Measurements from ENCODE around the gene TMEM154.
"Not testable (repeated sequence)": the region's sequence is repeated elsewhere in the genome, so short reads cannot be mapped to it uniquely, and the experiment has no call there.

TMEM154 gene

DNA sequence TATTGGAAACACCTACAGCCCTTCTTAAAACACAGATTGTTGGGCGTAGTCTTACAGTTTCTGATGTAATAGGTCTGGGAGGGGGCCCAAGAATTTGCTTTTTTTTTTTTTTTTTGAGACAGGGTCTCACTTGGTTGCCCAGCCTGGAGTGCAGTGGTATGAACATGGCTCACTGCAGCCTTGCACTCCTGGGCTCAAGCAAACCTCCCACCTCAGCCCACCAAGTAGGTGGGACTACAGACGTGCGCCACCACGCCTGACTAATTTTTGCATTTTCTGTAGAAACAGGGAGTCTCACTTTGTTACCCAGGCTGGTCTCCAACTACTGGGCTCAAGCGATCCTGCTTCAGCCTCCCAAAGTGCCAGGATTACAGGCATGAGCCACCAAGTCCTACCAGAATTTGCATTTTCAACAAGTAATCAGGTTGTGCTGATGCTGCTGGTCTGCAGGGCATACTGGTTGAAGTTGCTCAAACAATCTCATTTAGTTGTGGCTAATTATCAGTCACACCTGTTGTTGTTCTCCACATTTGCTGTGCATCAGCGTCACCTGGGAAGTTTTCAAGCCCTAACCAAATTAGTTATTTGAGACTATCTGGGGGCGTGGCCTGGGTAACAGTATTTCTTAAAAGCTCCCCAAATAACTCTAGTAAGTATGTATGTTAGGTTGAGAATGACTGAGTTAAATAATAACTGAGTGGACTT lies 14.0 kb downstream of the TMEM154 start:
- DNase-seq (ENCODE audit: low read depth): no peak

DNA sequence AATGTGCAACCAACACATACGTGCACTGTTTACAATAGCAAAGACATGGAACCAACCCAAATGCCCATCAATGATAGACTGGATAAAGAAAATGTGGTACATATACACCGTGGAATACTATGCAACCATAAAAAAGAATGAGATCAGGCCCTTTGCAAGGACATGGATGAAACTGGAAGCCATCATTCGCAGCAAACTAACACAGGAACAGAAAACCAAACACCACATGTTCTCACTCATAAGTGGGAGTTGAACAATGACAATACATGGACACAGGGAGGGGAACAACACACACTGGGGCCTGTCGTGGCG lies 15.8 kb downstream of the TMEM154 start:
- not testable (repeated sequence) for DNase-seq (ENCODE audit: low read depth)

DNA sequence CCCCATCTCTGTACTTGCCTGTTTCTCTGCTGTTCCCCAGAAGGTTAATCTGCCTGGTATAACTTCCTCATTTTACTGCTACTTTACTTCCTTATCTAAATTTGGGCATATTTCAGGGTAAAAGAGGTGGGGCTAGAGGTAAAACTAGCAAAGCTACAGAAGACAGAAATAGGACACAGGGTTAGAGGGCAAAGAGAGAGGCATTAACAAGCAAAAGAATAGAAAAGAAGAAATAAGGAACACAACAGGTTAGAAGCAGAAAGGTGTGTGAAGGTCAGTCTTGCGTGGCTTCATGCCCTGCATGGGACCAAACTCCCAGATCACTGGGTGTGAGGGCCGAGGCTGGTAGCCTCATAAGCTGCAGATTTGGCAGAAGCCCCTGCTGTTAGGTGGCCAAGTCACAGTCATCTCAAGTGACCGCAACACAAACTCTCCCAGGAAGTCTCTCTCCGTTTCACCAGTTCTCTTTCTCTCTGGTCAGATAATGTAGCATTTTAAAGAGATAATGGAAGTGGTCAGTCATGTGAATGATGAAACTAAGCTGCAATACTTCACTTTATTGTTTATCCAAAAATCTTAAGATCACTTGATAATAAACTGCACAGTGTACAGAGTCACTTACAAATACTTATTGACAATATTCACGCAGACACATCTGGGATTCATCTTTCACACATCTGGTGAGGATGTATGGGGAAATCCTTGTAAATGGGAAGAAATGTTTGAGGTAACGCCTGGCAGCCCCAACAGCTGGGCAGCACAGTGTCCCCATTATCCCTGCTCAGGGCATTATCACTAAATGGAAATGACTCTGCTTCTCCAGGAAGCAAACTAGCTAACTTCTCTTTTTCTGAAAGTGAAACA lies 16.4 kb downstream of the TMEM154 start:
- DNase-seq (ENCODE audit: low read depth): no peak

DNA sequence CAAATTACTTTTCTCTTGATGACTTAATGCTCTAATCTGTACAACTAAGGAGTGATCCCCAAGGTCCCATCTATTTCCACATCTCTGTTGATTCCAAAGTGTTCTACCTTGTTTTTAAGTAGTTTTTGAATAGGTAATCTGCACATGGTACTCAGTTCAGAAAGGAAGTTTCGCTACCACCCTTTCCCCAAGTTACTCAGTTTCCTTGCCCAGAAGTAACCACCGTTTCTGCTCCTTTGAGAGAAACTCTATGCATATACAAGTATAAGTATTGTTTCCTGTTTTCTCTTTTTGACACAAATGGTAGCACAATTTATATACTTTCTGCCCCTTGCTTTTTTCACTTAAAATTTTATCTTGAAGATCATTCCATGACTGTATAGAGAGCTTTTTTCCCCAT lies 18.1 kb downstream of the TMEM154 start:
- DNase-seq (ENCODE audit: low read depth): no peak

DNA sequence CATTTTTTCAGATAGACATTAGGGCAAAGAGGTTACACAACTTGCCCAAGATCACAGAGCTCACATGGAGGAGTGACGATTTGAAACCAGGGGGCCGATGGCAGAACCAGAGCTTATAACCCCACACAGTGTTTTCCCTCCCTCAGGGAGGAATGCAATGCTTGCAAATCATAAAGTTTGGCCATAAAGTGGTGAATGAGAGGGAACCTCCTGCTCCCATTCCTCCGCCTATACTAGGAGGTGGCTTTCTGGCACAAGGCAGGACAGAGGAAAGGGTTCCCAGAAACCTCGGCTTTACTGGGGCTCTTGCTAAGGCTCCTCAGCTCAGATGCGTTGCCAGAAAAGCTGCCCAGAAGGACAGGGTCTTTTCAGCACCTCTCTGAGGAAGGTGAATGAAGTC lies 19.3 kb downstream of the TMEM154 start:
- DNase-seq (ENCODE audit: low read depth): no peak

DNA sequence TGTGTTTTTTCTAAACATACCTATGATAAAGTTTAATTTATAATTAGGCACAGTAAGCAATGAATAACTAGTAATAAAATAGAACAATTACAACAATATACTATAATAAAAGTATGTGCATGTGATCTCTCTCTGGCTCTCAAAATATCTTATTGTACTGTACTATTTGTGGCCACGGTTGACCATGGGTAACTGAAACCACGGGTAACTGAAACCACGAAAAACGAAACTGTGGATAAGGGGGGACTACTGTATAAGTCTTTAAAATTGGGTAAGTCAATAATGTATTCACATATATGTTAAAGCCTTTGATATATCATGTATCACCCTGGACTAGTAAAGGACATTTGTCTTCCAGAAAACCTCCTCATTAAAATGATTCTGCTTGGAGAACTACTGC lies 20.0 kb downstream of the TMEM154 start:
- no peak for DNase-seq (ENCODE audit: low read depth)

DNA sequence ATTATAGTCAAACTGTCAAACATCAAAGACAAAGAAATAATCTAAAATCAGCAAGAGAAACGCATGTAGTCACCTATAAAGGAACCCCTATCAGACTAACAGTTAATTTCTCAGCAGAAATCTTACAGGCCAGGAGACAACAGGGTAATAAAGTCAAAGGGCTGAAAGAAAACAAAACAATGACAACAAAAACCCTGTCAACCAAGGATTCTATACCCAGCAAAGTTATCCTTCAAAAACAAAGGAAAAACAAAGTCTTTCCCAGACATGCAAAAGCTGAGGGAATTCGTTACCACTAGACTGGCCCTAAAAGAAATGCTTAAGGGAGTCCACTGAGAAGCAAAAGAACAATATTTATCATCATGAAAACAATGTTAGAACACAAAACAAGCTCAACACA lies 22.1 kb downstream of the TMEM154 start:
- DNase-seq (ENCODE audit: low read depth): no peak

DNA sequence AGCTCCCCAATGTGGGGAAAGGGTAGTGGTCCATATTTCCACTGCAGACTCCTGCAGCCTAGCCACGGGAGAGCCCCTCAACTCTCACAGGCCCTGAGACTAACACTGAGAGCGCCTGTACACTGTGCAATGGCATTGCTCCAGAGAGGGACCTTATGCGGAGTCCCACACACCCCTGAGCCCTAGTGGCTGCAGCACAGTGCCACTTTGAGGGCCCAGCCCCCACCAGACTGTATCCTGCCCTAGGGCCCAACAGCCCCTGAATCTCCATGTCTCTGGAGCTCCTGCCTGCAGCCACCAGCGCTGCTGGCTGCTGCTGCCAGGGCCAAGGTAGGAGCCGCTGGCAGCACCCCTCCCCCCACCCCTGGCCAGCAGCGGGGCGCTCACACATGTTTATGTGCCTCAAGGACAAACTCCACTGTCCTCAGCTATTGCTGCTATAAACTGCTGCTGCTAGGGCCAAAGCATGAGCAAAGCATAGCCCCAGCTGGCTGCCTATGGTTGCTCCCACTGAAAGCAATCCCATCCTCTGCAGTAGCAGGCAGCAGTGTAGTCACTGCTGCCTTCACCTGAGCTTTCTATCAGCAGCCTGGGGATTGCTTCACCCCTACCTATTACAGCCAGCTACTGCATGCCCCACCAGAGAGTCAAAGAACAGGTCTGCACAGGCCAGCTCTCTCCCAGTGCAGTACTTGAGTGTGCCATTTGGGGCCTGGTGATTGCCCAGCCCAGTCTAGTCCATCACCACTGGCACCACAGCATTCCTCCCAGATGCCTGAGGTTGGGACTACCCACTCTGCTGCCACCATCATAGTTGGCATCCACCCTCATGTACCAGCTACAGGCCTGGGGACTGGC lies 24.3 kb downstream of the TMEM154 start:
- no peak for DNase-seq (ENCODE audit: low read depth)

DNA sequence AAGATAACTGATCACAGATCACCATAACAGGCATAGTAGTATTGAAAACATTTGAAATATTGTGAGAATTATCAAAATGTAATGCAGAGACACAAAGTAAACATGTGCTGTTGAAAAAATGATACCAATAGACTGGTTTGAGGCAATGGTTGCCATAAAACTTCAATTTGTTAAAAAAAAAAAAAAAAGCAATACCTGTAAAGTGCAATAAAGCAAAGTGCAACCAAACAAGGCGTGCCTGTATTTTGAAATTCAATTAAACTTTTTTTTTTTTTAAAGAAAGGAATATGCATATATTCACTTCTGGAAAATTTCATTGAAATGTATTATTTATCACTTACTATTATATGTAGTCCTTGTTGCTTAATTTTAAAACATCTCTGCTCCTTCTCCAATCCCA lies 27.7 kb downstream of the TMEM154 start:
- no peak for DNase-seq (ENCODE audit: low read depth)

DNA sequence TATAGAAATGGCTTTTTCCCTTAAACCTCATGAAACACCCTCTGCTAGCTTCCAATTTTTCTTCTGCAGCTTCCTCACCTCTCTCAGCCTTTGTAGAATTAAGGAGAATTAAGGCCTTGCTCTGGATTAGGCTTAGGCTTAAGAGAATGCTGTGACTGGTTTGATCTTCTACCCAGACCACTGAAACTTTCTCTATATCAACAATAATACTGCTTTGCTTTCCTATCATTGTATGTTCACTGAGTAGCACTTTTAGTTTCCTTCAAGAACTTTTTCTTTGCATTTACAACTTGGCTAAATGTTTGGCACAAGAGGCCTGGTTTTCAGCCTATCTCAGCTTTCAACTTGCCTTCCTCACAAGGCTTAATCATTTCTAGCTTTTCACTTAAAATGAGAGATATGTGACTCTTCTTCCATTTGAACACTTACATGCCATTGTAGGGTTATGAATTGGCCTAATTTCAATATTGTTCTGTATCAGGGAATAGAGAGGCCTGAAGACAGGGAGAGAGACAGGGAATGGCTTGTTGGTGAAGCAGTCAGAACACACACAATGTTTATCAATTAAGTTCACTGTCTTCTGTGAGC lies 28.2 kb downstream of the TMEM154 start:
- DNase-seq (ENCODE audit: low read depth): no peak

DNA sequence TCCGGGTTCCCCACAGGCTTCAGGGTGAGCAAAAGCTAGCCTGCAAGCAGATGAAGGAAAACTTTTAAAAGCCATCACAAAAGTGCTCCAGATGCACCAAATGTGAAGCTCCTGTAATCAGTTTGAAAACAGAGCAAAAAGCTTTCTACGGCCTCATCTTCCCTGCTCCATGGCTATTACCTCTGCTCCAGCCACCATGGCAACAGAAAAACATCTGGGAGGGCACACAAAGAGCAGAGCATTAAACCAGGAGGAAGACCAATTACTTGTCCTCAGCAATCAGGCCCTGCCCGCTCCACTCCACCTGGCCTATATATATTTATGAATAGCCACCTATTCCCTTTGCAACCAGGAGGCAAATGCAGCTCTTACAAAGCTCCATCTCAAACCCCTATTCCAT lies 33.6 kb downstream of the TMEM154 start:
- no peak for DNase-seq (ENCODE audit: low read depth)

DNA sequence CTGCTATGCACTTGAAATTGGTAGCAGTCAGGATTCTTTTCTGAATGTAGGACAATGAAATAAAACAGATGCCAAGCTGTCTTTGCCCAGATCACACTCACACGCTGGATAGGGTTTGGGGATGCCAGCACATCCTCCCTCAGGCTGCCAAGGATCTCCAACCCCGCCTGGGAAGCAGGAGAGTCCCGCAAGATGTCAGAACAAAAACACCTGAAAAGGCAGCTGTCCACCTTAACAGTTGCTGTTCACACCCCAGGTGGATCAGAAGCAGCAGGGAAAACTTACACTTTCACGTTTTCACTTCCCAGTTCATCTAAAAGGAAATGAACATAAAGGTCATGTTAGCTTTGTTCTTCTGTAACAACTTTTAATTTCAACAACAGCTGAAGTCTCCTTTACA lies 35.7 kb downstream of the TMEM154 start:
- no peak for DNase-seq (ENCODE audit: low read depth)

DNA sequence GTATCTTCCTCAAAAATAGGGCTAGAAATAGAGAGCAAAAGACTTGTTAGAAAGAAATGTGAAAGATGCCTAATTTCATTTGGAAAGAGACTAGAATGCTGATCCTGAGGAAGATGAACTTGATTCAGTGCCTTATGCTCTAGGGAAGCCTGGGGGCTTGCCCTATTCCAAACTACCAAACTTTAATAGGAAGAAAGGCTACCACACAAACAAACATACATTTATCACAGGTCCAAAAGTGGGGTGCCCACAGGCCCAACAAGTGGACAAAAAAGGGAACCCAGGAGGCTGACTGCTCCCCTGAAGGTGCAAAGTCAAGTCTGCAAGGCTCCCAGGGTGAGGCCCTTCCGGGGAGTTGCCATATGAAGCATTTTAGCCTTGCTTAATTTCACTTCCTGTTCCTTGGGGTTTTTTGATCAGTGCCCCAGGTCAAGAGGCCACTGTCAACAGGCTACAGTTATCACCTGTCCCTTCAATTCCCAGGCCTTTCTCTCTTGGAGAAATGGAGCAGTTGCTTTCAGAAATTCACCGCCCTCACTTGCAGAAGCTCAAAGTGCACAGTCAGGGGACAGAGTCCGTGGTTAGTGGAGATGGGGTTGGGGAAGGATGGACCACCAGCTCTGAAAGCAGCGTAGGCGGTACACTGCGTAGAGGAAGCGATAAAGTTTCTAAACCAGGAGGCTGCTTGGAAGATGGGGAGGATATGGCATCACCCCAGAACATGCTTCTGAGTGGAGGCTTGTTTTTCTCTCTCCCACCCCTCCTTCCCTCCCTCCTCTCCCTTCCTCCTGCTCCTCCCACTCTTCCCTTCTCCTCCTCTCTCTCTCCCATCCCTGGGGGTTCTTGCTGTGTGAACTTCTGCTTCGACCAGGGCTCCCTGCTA lies 36.4 kb downstream of the TMEM154 start:
- no peak for DNase-seq (ENCODE audit: low read depth)

DNA sequence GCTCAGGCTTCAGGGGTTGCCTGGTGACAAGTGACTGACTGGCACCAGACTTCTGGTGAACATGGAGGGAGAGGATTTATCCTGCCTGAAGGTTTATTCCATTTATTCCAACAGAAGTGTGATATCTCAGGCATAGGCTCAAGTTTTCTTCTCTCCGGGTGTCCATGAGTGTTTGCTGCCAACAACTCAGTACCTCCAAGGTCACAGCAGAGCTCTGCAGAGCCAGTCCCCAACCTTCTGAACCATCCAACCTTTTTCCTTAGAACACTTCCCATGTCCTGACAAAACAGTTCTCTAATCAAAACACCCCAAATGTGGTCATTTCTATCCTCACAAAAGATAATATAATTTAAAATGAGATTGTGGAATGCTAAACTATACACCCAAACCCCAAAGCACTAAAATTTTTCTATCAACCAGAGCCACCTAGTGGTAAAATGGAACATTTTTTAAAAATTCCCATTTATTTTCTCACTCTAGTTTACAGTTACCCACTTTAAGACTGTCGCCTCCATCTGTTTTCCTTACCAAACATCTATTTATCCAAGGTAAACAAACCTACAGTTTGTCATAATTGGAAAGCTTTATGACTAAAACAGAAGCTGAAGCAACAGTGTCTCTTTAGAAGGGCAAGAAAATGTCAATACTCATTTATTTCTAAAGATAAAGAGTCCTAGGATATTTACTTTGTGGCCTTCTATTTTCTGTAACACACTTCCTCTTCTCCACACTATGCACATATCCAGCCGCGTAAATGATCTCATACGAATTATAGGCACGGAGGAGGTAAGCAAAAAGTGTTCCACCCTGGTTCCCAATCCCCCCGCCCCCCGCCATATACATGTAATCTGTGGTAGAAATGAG lies 39.5 kb downstream of the TMEM154 start:
- DNase-seq (ENCODE audit: low read depth): no peak

DNA sequence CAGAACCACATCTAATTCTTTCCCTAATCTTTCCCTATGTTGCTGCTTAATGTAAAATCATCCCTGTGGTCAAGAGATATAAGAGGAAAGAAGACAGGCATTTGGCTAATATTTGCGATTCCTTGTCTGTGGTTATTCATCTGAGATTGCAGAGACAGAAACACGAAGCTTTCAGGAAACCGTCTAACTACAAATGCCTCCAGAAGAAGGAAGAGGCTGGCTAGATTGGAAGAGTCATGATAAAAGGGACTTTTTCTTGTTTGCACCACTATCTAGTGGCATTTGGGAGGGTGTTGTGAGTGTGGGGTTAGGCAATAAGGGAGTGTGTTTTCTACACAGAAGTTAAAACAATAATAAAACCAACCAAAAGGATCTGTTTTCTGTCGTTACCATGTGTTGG lies 43.9 kb downstream of the TMEM154 start:
- no peak for DNase-seq (ENCODE audit: low read depth)

DNA sequence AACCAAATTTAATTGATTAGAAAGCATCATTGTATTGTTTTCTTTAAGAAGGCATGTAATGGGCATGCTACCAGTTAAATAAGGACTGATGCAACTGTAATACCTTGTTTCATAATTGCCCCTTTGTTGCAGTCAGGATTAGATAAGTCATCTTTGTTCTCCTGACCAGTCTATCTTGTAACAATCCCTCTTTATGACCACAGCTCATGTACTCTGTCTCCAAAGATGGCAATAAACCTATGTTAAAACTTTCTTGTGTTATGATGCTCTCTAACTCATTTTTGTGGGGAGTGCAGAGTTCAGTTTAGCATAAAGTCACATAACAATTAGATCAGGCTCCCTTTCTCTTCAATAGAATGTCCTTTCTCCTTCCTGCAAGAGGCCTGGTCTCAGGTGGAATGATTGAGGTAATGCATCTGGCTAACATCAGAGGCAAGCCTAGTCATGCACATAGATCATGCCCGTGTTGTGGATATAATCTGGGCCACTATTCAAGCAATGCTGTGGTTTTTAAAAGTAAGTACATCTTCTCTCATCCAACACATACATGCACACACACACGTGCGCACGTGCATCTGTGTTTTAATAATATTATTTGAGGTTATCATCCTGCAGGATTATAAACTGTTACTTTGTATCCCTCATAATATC lies 45.6 kb downstream of the TMEM154 start:
- no peak for DNase-seq (ENCODE audit: low read depth)

DNA sequence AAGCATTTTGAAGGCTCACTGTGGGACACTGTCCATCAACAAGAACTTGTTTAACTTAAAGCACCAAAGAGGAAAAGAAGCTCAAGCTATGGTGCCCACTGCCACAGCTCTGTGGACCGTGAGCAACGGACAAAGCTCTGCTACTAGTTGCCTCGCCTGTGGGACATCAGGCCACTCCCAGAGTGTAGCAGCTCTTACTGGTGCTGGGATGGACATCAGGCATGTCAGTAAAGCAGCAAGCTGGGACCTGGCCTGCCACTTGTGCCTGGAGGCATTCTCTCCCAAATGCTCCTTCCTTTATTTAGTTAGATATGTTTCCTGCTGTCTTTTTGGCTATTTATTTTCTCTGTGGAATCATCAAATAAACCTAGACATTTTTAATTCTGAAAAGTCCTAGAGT lies 46.7 kb downstream of the TMEM154 start:
- DNase-seq (ENCODE audit: low read depth): no peak

DNA sequence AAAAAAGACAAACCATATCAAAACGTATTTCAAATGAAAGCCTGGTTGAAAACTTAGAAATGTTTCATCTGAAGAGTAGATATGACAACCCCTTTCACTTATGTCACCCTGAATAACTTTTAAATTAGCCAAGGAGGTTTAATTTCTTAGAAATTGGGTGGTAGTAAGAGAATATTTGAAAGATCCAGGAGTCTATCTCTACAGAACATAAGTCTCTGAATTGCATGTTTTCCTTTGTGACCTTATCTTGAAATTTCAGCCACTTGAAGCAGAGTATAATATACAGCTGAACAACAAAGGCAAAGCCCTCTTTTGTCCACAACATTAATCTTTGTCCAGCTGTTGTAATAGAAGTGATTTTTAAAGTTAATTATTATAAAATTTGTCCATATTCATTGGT lies 49.5 kb downstream of the TMEM154 start:
- no peak for DNase-seq (ENCODE audit: low read depth)

DNA sequence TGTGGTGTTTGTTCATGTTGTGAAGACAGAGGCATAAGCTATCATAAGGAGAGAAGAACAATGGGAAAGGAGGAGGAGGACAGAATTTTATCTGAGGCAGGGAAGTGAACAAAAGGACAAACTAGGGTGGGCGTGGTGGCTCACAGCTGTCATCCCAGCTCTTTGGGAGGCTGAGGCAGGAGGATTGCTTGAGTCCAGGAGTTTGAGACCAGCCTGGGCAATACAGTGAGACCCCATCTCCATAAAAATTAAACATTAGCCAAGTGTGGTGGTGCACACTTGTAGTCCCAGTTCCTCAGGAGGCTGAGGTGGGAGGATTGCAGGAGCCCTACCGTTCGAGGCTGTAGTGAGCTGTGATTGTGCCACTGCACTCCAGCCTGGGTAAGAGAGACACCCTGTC lies 49.9 kb downstream of the TMEM154 start:
- DNase-seq (ENCODE audit: low read depth): no peak

DNA sequence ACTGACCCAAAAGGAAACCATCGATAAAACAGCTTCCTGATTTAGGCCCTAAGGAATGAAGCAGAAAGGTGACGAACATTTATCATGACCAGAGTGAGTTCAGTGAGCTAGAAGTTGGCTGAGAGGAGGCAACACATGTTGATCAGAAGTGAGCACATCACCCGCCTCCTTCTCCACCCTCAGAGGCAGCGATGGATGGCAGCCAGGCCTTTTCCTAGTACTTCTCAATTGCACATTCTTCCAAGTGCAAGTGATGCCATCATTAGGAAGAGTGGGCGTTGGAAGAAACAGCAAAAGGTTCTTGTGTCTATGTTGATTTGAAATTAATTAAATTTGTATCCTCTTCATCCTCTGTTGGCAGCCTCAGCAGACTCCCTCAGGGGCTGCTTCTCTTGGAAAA lies 51.7 kb downstream of the TMEM154 start:
- no peak for DNase-seq (ENCODE audit: low read depth)
